NCI-H1048 (cell line): Measurements from ENCODE around the gene DHDH.
"Not testable (repeated sequence)": the region's sequence is repeated elsewhere in the genome, so short reads cannot be mapped to it uniquely, and the experiment has no call there.

Experiments
- DNase-seq: peaks from one replicate; lab custom pipeline; 2025; lab: John Stamatoyannopoulos, UW

The DHDH gene

GRCh38 chr19:48933382-48933932 lies at the start of gene DHDH:
DHDH (plus strand) TSS chr19:48933699; CDS start chr19:48933722, 23 bp downstream.
- DNase-seq: peak; percentile 86

GRCh38 chr19:48883726-48884125 lies 49.8 kb upstream of the DHDH start:
- DNase-seq: no peak

GRCh38 chr19:48887861-48888612 lies 45.5 kb upstream of the DHDH start:
- DNase-seq: no peak

GRCh38 chr19:48889496-48889895 lies 44.0 kb upstream of the DHDH start:
- not testable (repeated sequence) for DNase-seq

- no peak for DNase-seq
Observed at GRCh38 chr19:48890551-48890950, 42.9 kb upstream of the DHDH start.

- no peak for DNase-seq
Observed at GRCh38 chr19:48895226-48895625, 38.3 kb upstream of the DHDH start.

- DNase-seq: no peak
Observed at GRCh38 chr19:48896191-48896720, 37.2 kb upstream of the DHDH start.

GRCh38 chr19:48897181-48897580 lies 36.3 kb upstream of the DHDH start:
- no peak for DNase-seq

- DNase-seq: not testable (repeated sequence)
Observed at GRCh38 chr19:48899386-48899749, 34.1 kb upstream of the DHDH start.

- DNase-seq: peak; percentile 96
Observed at GRCh38 chr19:48899781-48900476, 33.6 kb upstream of the DHDH start, which contains the start of gene NUCB1. NUCB1 (plus strand) TSS chr19:48900312; CDS start chr19:48900797, 485 bp downstream.

GRCh38 chr19:48900477-48901406 lies 32.8 kb upstream of the DHDH start:
- no peak for DNase-seq

- DNase-seq: not testable (repeated sequence)
Observed at GRCh38 chr19:48902291-48902690, 31.2 kb upstream of the DHDH start.

- not testable (repeated sequence) for DNase-seq
Observed at GRCh38 chr19:48903788-48904187, 29.7 kb upstream of the DHDH start.

GRCh38 chr19:48905664-48906063 lies 27.8 kb upstream of the DHDH start:
- DNase-seq: no peak

GRCh38 chr19:48906324-48906723 lies 27.2 kb upstream of the DHDH start:
- DNase-seq: no peak

- DNase-seq: no peak
Observed at GRCh38 chr19:48907671-48908070, 25.8 kb upstream of the DHDH start.

GRCh38 chr19:48909424-48910077 lies 23.9 kb upstream of the DHDH start:
- not testable (repeated sequence) for DNase-seq

GRCh38 chr19:48910803-48911202 lies 22.7 kb upstream of the DHDH start:
- DNase-seq: no peak

- DNase-seq: no peak
Observed at GRCh38 chr19:48913114-48913889, 20.2 kb upstream of the DHDH start.

- DNase-seq: no peak
Observed at GRCh38 chr19:48914181-48914580, 19.3 kb upstream of the DHDH start.
